K562 (cell line): ENCODE measurements around the gene SYCP2. TPM values are rescaled to one million over a fixed set of nuclear protein-coding genes. Genes with fewer than 3 reads are reported as not detected.

Source experiments
- ATAC-seq: fragments of 200-7000 bp; cut with Tn5 transposase; 3 replicates; pipeline ENCODE4 v1.9.1; 2020; ENCODE audit warnings: moderate library complexity
- BruUV-seq: library from RNA; stranded (reverse); fragments of 400-500 nt; replicated peaks from 2 replicates; lab custom pipeline; 2021; lab: Mats Ljungman, UMichigan
- CTCF ChIA-PET: fragments of 300-600 bp; formaldehyde crosslinking; extraction: SDS; loops from one replicate; lab custom pipeline; 2021; ENCODE audit warnings: low intra/inter-chr PET ratio; lab: Yijun Ruan, JAX
- POLR2A ChIA-PET: fragments of 300-600, 350-650 bp; sonication (Branson Sonifier 250); formaldehyde crosslinking; extraction: SDS; loops from one replicate; lab custom pipeline; 2021; ENCODE audit warnings: antibody characterized with exemption, inconsistent platforms; lab: Yijun Ruan, JAX
- DNase-seq, 4 experiments: peaks; one replicate each; pipeline versions ENCODE4 v3.0.0 to v3.0.0-alpha.2; 2011 to 2018; ENCODE audit warnings: low spot score in 3 of 4, mixed read lengths in 3 of 4; ENCODE audit errors: extremely low read depth in 1 of 4
- FAIRE-seq: peaks from 2 replicates; lab custom pipeline; 2011; peaks lifted over from hg19 to GRCh38; lab: Jason Lieb, UNC
- H2AFZ ChIP-seq: 2 replicates; pipeline ENCODE4 v1.6.0; 2011; ENCODE audit warnings: low read depth, low read length, control low read depth, inconsistent platforms
- H3K27ac ChIP-seq: fragments of 200-600 bp; 3 replicates; pipeline ENCODE4 v1.8.0; 2011; ENCODE audit warnings: low read depth, mild to moderate bottlenecking, control low read depth, inconsistent platforms, low read length, moderate library complexity, mixed read lengths; ENCODE audit errors: extremely low read depth
- H3K27me3 ChIP-seq, 2 experiments: fragments of 300-600 bp in 1 of 2; 2 replicates in 1 of 2; 3 replicates in 1 of 2; pipeline versions ENCODE4 v1.6.0 to v1.8.0; 2011; ENCODE audit warnings: inconsistent platforms in 2 of 2, low read length in 2 of 2, mild to moderate bottlenecking in 1 of 2, mixed read lengths in 1 of 2, moderate library complexity in 1 of 2; ENCODE audit not compliant: control insufficient read depth in 2 of 2, insufficient read depth in 2 of 2
- H3K36me3 ChIP-seq: fragments of 300-600 bp; 3 replicates; pipeline ENCODE4 v1.8.0; 2011; ENCODE audit warnings: mild to moderate bottlenecking, low read length, inconsistent platforms; ENCODE audit not compliant: control insufficient read depth, insufficient read depth
- H3K4me1 ChIP-seq, 2 experiments: fragments of 200-600 bp in 1 of 2; replicated peaks in 1 of 2; 2 replicates in 1 of 2; 3 replicates in 1 of 2; pipeline versions ENCODE4 v1.5.1 to v1.8.0; 2011; ENCODE audit warnings: inconsistent platforms in 2 of 2, low read length in 2 of 2, mild to moderate bottlenecking in 1 of 2, mixed read lengths in 1 of 2, moderate library complexity in 1 of 2; ENCODE audit not compliant: control insufficient read depth in 2 of 2, insufficient read depth in 2 of 2
- H3K4me2 ChIP-seq: 2 replicates; pipeline ENCODE4 v1.6.1; 2011; ENCODE audit warnings: low read length, control low read depth, inconsistent platforms, mixed read lengths; ENCODE audit not compliant: insufficient read depth
- H3K4me3 ChIP-seq: fragments of 200-600 bp; sonication (generic), shearing (Covaris generic); 2 replicates; pipeline ENCODE4 v1.5.1; 2016; ENCODE audit warnings: control low read depth, inconsistent platforms
- H3K79me2 ChIP-seq: fragments of 200-600 bp; 3 replicates; pipeline ENCODE4 v1.8.0; 2011; ENCODE audit warnings: low read length, inconsistent platforms; ENCODE audit not compliant: control insufficient read depth, insufficient read depth
- H3K9ac ChIP-seq, 2 experiments: 2 replicates each; pipeline versions ENCODE4 v1.6.0 to v1.6.1; 2011; ENCODE audit warnings: low read depth in 2 of 2, low read length in 2 of 2, control low read depth in 1 of 2, inconsistent platforms in 1 of 2, mild to moderate bottlenecking in 1 of 2, mixed read lengths in 1 of 2; ENCODE audit not compliant: insufficient read depth in 1 of 2
- H3K9me1 ChIP-seq: one replicate; pipeline ENCODE4 v1.6.0; 2011; ENCODE audit warnings: inconsistent platforms, mild to moderate bottlenecking, low read length, moderate library complexity; ENCODE audit not compliant: control insufficient read depth, insufficient read depth
- H3K9me3 ChIP-seq: replicated peaks from 2 replicates; pipeline ENCODE4 v1.5.1; 2011; ENCODE audit warnings: low read depth, low read length, inconsistent platforms; ENCODE audit not compliant: control insufficient read depth, insufficient read depth
- H4K20me1 ChIP-seq: replicated peaks from 2 replicates; pipeline ENCODE4 v1.6.1; 2011; ENCODE audit warnings: low read length, inconsistent platforms, mixed read lengths; ENCODE audit not compliant: control insufficient read depth, insufficient read depth
- CC2D1A ChIP-seq: fragments of 450-650 bp; IDR thresholded peaks from 2 replicates; pipeline ENCODE4 v1.6.1; 2017; ENCODE audit warnings: mild to moderate bottlenecking
- CHCHD3 ChIP-seq: fragments of 250-450 bp; sonication (Bioruptor Pico); IDR thresholded peaks from 2 replicates; pipeline ENCODE4 v2.1.2; 2022; ENCODE audit warnings: mild to moderate bottlenecking
- CREBBP ChIP-seq: IDR thresholded peaks from one replicate; pipeline ENCODE4 v1.6.1; 2012; ENCODE audit warnings: low read depth, mild to moderate bottlenecking, control low read depth, inconsistent platforms, low read length
- EGR1 ChIP-seq: fragments of 450-650 bp; conservative IDR thresholded peaks from 2 replicates; pipeline ENCODE4 v1.6.1; 2017; ENCODE audit warnings: mild to moderate bottlenecking
- HDAC1 ChIP-seq, 2 experiments: fragments of 450-650 bp; IDR thresholded peaks; 2 replicates each; pipeline ENCODE4 v1.6.1; 2016 to 2017; ENCODE audit warnings: inconsistent platforms in 1 of 2, mild to moderate bottlenecking in 1 of 2, moderate library complexity in 1 of 2
- HNRNPL ChIP-seq: fragments of 200-400 bp; formaldehyde crosslinking; IDR thresholded peaks from 2 replicates; pipeline ENCODE4 v1.6.1; 2017; ENCODE audit warnings: low read depth, mild to moderate bottlenecking, low read length
- NR2F6 ChIP-seq: fragments of 450-650 bp; formaldehyde crosslinking; IDR thresholded peaks from 2 replicates; pipeline ENCODE4 v1.4.0; 2020; ENCODE audit warnings: mild to moderate bottlenecking
- STAG1 ChIP-seq: sonication (generic); formaldehyde crosslinking; IDR thresholded peaks from 2 replicates; pipeline ENCODE4 v1.5.0; 2020; ENCODE audit warnings: missing genetic modification reagents, borderline replicate concordance
- TAF15 ChIP-seq: fragments of 200-400 bp; formaldehyde crosslinking; IDR thresholded peaks from 2 replicates; pipeline ENCODE4 v1.6.1; 2017; ENCODE audit warnings: mild to moderate bottlenecking, low read depth, low read length, moderate library complexity
- ZNF668 ChIP-seq: fragments of 250-450 bp; sonication (Bioruptor Pico); IDR thresholded peaks from 2 replicates; pipeline ENCODE4 v1.8.0; 2022; ENCODE audit warnings: mild to moderate bottlenecking, inconsistent platforms
- ZNF780A ChIP-seq: fragments of 250-450 bp; sonication (Bioruptor Pico); IDR thresholded peaks from 2 replicates; pipeline ENCODE4 v1.5.0; 2021; ENCODE audit warnings: mild to moderate bottlenecking
- in situ Hi-C: fragments of 300-500 bp; cut with MboI; formaldehyde crosslinking; loops from 4 replicates; pipeline ENCODE4 v1.15.0; 2018; ENCODE audit warnings: inconsistent platforms, mixed read lengths
- intact Hi-C: fragments of 100-400 bp; cut with micrococcal nuclease; formaldehyde crosslinking; loops from 2 replicates; pipeline ENCODE4 v1.14.2; 2022
- polyA plus RNA-seq, 8 experiments: library from polyadenylated mRNA; depleted of rRNA in 4 of 8; stranded (reverse) in 5 of 8; unstranded in 3 of 8; fragments of >200 nt; fragmentation: Nextera tagmentation in 2 of 8; fragmentation: Illumina TruSeq in 1 of 8; extraction: Ambion mirVana in 2 of 8; extraction: Trizol in 1 of 8; gene quantifications; 2 replicates each; pipeline versions ENCODE4 v1.2.1 to v1.2.3, GENCODE V29; 2011 to 2014; ENCODE audit warnings: inconsistent platforms in 1 of 8, missing spikeins in 1 of 8
- total RNA-seq, 7 experiments: library from RNA; depleted of rRNA in 6 of 7; stranded (reverse); fragments of >200 nt in 6 of 7; fragmentation: Illumina TruSeq in 2 of 7; extraction: Trizol in 2 of 7; gene quantifications; 2 replicates each; pipeline versions ENCODE4 v1.2.1 to v1.2.3, GENCODE V29; 2011 to 2021; ENCODE audit warnings: low replicate concordance in 1 of 7

The SYCP2 gene
- total and polyA plus RNA-seq, 9 of the 15 experiments (the other 6 are each of a cell fraction or from before 2014, with no cell fraction given), result 0.24 to 1.6 (median 0.67) TPM

- no peak overlapping the region for H3K27ac ChIP-seq
- TF ChIP-seq HNRNPL, result no peak
- TF ChIP-seq ZNF668, result no peak
- TF ChIP-seq ZNF780A, result no peak
- TF ChIP-seq TAF15, result no peak
- no peak for TF ChIP-seq NR2F6 (CRISPR knock-in tag)
- TF ChIP-seq EGR1, result no peak
- no peak for TF ChIP-seq CREBBP
- TF ChIP-seq STAG1 (CRISPR knock-in tag), result no peak
- TF ChIP-seq CHCHD3 (CRISPR knock-in tag), result no peak
- no peak for TF ChIP-seq CC2D1A
- TF ChIP-seq HDAC1 (IDR thresholded peaks at IDR 0.05), result no peak
- H3K27me3 ChIP-seq, result no peaks in the 10 kb centered on the region
- ChIA-PET POLR2A (no interaction called here), CTCF (no interaction called here)
- no peak overlapping the region for H3K9ac ChIP-seq
- no peaks in the 10 kb centered on the region for H3K36me3 ChIP-seq
- DNase-seq, result no peak
- intact Hi-C loops (no loop called here), in situ Hi-C loops (no loop called here)
- FAIRE-seq, result no peak
- H3K4me2 ChIP-seq, result no peak overlapping the region
- H3K9me3 ChIP-seq, result no peaks in the 10 kb centered on the region
- no peaks in the 10 kb centered on the region for H4K20me1 ChIP-seq
- H3K4me3 ChIP-seq, result no peak overlapping the region
- no TSS peak for BruUV-seq
- no peaks in the 10 kb centered on the region for H3K9me1 ChIP-seq
- no peak overlapping the region for H2AFZ ChIP-seq
- no peaks in the 10 kb centered on the region for H3K79me2 ChIP-seq
- no peak for ATAC-seq
- H3K4me1 ChIP-seq, result no peaks in the 10 kb centered on the region
Observed at GRCh38 chr20:59925899-59926298, 7.5 kb downstream of the SYCP2 start.
